ENCODE measurements around the gene LYRM4.
A peak's percentile ranks its signal among the peaks of the same experiment; 100 is the strongest.

The LYRM4 gene

DNA sequence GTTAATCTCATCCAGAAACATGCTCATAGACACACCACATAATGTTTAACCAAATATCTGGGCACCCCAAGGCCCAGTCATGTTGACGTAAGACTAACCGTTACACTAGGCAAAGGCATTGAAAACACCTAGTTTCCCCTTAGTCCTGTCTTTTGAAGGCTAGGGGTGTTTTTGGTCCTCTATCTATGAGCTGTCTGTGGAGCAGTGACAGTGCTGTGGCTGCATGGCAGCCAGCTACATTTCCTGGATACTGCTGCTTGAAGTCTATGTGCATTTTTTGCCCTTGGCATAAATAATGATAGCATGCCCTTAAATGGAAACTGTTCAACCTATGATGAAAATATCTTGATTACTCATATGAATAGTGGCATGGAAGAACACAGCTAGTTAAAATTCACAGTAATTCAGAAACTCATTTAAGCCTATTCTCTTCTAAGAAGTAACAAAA is 19.2 kb upstream of the LYRM4 start:
- DNase-seq = no peak

DNA sequence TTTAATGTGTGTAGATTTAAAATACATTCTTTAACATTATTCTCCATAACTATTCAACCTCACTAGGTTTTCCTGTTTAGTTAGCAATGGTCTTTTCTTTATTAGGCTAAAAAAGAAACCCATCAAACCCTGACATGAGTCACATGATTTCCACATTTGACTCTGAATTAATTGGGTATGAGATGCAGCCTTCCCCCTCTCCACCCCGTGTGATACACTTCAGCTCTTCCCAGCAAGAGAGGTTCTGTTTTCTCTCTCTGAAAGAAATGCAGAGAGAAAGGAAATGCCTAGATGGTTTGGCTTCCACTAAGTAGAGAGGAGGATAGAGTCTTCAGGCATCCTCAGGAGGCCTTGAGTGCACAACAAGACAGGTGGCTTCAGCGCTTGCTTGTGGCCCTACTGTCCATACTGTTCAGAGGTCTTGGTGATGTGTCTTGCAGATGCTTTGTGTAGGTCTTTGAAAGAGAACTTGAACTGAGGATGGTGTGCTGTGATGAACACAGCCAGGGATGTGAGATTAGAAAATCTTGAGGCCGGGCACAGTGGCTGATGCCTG is 17.9 kb upstream of the LYRM4 start:
- DNase-seq = no peak

DNA sequence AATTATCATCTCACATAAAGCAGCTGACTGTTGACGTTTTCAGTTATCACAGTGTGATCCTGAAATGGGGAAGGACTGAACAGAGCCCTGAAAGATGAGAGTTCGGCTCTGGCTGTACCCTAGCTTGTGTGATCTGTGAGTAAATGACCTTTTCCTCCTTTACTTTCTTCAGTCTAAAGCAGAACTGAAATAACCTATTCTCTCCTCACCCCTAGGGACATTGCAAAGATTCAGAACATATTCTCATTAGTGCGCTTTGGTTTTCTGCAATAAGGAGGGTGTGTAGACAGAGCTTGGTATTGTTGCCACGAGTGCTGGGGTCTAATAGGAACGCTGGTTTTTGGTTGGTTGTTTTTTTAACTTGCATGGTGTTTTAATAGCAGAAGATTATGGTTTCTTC is 17.3 kb upstream of the LYRM4 start:
- no peak for DNase-seq

DNA sequence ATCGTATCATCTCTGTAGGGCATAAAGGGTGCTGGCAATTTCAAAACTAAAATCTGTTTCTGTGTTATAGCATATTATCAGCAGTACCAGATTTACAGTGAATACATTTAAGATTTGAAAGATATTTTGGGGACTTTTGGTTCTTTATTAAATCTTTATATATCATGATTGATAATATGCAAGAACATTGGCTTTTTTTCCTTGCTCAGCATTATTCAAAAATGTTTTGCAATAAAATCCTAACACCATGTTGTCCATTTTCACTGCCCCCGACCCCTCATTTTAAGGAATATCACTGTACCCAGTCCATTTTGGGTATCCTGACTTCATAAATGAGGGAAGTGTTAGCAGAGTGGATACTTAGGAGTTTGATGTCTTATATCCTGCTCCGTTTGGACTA is 16.8 kb upstream of the LYRM4 start:
- no peak for DNase-seq

DNA sequence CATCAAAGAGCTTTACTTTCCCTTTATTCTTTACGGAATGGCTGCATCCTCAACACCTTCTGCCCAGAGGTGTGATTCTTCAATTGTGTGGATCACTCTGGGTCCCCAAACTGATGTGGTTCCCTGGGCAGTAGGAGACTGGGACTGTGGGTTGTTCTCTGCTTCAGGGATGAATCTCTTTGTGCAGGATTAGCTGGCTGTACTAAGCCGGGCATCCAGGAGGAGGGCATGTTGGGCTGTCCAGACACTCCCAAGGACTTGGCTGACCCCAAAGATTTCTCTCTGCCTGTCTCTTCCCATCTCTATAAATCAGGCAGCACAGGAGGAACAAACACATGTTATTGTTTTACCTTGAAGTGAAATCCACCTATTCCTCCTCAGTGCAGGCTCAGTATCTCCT is 15.8 kb upstream of the LYRM4 start:
- no peak for DNase-seq

DNA sequence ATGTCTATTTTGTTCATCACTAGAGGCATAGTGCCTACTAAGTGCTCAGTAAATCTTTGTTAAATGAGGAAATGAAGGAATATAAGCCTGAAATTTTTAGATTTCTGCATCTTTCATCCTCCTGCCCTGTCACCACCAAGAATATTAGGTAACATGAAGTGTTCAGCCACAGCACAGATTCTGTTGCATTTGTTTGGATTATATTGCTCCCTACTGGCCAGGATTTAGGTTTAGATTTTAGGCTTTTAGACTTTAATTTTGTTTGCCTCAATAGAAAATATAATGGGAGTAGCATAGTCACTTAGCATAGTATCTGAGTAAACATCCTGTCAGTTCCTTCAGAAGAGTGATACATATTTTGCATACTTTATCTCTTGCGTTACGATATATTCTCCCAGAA is 14.7 kb upstream of the LYRM4 start:
- DNase-seq = no peak

DNA sequence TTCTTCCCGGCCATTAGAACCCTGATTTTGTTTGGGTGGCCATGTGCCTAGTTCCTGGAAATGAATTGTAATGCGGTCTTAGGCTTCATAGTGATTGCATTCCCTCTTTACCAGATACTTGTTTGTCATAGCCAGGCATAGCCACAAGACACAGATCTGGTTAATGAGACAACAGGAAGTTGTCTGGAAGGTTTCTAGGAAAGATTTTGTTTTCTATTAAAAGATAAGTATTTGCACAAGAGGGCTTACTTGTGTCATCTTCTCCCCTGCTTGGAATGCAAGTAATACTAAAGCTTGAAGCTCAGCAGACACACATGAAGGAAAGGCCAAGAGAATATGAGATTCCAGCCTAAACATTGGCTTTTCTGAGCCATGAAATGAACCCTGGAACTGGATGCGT is 13.5 kb upstream of the LYRM4 start:
- DNase-seq = no peak

DNA sequence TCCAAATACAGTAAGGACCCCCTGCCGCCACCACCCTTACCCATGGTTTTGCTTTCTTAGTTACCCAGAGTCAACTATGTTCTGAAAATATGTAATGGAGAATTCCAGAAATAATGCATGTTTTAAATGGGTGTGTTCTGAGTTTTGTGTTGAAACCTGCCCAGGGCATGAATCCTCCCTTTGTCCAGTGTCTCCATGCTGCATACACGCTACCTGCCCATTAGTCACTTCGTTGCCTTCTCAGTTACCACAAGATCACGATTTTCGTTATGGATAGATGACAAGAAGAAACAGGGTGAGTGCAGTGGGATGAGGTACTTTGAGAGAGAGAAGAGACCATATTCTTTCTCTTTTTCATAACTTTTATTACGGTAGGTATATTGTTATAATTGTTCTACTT is 11.2 kb upstream of the LYRM4 start:
- DNase-seq = no peak

DNA sequence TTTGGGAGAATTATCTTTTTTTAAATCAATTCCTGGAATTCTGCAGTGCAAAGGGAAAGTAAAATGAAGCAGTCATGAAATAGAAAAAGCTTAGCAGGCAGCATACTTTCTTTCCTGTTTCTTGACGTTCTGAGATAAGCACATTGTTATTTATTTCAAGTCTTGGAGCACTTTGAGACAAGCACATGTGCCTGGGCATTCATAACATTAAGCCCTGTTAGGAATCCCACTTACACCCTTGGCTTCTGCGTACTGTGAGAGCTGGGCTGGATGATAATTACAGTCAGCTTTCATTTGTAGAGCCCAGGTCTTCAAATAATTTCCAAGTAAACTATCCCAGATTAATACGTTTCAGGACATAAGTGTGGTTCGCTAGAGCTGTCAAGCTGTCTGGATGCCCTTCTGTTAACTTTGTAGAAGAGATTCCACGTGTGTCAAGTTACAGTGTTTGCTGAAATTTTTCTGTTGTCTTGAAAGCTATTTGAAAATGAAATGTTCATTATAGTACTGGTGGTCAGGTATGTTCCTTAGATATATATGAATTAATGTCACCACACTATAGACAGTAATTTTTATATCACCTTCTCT is 9.4 kb upstream of the LYRM4 start:
- no peak for DNase-seq

DNA sequence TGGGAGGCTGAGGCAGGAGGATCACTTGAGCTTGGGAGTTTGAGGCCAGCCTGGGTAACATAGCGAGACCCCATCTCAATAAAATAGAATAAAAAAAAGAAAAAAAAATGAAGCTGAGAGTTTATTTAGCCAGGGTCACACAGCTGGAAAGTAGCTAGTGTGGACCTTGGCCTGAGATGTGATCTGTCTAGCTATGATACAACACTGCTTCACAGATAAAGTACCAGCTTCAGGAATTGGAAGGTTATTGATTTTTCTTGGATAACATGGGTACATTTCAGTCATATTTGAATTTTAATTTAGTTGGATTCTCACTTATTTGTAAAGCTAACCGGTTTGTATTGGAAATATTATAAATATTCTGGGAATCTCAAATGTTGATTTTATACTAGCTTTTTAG is 5.7 kb upstream of the LYRM4 start:
- no peak for DNase-seq

DNA sequence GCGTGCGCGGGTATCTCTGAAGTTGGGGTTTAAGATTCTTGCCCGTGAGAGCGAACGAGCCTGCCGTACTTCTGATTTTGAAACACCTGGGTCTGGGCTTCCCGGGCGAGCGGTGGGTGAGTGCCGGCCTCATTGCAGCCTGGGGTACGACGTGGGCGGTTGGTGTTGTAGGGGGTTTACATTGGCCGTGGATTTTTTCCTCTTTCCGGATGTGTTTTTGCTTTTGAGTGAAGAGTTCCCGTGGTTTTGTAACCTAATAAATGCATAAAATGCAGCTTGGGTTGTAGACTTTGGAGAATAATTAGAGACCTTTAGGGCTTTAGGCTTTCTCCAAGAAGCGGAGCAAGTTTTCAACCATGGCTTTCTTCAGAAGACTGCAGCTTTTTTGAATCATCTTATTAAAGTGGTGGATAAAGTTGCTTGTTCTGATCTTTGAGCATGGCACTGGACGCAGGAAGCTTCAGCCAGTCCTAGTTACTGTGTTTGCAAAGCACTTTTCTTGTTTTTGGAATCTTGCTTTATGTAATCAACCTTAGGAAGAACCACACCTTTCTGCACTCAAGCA is 877 bp upstream of the LYRM4 start:
- no peak for DNase-seq

DNA sequence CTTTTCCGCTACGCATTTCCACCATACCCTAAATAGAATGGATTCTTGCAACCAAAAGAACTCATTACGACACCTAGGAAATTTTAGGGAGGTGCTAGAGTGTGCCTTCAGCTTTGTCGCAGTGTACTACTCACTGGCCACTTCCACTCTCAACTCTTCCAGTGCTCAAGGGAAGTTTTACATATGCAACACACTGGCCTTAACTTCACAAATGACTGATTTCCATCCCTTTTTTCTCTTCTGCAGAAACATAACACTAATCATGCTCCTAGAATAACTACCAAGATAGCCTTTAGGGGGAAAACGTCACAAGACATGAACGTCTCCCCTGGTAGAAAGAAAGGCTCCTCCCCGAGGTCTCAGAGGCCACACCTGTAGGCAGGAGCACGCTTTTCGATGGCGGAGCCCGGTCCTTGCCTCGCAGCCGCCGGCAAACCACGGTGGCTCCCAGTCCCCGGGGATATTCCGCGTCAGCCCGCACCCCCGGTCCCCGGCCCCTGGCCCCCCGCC is 584 bp downstream of the LYRM4 start:
- DNase-seq = no peak

DNA sequence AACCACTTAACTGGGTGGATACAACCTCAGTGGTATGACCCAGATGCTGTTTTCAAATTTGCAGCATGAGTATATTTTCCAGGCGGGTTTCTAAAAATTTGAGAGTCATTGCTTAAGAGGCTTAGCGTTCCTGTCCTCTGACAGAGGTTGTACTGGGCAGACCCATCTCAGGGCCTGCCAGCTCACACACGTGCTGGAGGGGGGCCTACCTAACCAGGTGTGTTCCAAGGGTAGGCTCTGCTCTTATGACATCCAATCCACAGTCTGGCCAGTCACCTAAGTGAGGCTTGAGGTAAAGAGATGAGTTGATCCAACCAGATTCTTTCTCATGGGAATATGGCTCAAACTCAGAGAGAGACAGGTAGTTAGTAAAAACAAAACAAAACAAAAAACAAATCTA is 1.3 kb downstream of the LYRM4 start:
- DNase-seq = no peak

DNA sequence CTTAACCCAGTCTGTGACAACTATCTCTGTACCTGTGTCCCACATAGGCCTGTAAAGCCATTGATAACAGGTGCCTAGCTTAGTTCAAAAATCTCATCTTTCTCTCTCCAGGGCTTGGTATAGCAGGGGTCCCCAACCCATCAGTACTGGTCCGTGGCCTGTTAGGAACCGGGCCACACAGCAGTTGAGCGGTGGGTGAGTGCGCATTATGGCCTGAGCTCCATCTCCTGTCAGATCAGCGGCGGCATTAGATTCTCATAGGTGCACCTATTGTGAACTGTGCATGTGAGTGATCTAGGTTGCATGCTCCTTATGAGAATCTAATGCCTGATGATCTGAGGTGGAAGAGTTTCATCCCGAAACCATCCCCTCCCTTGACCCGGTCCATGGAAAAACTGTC is 3.4 kb downstream of the LYRM4 start:
- no peak for DNase-seq

DNA sequence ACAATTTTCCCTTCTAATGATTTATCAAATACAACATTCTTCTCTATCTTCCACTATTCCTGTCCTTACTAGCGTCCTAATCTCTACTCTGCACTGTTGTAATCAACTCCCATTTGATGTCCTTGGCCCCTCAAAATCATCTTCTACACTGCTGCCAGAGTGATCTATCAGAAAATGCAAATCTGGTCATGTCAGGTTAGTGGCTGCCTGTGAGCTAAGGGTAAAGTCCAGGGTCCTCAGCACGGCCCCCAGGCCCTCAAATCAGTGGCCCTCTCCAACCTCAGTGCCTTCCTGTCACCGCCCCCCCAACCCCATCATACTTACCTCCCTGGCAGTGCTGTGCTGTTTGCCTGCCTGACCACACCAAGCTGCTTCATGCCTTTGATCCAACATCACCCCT is 3.8 kb downstream of the LYRM4 start:
- no peak for DNase-seq

DNA sequence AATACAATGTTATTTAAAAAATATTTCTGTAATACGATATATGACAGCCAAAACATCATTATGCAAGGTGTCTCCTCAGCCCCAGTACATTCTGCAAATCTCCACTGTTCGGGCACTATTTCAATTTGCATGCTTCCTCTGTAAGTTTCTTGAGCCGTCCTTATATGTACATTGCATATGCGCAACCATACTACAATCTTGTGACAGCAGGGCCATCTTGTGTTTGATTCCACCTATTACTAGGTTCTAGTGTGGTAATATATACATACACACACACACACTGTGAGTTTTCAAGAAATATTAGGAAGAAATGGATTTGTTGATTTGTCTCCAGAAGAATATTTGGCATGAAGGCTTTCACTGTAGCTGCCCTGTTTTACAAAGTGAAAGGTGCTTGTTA is 9.8 kb downstream of the LYRM4 start:
- DNase-seq = peak; percentile 33

DNA sequence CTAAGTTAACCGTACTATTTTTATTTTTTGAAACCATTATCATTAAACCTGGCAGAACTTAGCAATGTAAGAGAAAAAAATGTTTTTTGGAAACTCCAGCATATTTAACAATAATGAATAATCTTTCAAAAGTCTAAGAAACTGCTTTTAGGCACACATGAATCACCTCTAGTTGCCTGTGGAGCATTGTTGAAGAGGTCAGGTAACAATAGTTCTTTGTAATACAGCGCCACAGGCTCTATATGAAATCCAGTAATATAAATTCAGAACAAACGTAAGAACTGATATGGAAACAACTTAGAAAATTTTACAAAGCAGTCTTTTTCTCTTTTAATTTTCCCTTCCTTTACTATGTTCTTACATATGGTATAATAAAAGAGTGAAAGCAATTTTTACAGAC is 10.3 kb downstream of the LYRM4 start:
- DNase-seq = no peak

DNA sequence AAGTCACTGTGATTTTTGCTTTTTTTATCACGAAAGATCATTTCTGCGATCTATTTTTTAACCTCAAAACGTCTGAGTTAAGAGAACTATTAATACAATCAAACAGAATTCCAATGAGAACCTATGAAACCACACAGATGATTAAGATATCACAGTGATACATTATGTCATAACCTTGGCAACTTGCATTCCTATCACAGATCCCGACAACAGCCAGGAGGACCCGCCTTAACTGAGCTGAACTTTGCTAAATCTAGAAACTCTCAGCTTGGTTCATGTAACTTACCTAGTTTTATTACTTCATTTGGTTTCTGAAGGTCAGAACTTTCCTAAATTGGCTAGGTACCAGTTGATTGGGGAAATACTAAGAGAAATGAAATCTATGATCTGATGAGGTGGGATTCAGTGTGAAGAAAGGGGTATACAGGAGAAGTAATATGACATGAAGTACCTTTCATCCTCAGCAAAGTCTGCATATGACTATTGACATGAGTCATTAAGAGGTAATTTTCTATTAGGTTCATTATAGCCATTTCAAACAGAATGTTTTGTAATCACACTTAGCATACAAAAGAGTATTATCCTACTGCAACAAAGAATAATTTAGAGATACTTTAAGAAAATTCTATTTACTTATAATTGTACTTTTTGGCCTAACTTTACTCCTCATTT is 11.2 kb downstream of the LYRM4 start:
- no peak for DNase-seq

DNA sequence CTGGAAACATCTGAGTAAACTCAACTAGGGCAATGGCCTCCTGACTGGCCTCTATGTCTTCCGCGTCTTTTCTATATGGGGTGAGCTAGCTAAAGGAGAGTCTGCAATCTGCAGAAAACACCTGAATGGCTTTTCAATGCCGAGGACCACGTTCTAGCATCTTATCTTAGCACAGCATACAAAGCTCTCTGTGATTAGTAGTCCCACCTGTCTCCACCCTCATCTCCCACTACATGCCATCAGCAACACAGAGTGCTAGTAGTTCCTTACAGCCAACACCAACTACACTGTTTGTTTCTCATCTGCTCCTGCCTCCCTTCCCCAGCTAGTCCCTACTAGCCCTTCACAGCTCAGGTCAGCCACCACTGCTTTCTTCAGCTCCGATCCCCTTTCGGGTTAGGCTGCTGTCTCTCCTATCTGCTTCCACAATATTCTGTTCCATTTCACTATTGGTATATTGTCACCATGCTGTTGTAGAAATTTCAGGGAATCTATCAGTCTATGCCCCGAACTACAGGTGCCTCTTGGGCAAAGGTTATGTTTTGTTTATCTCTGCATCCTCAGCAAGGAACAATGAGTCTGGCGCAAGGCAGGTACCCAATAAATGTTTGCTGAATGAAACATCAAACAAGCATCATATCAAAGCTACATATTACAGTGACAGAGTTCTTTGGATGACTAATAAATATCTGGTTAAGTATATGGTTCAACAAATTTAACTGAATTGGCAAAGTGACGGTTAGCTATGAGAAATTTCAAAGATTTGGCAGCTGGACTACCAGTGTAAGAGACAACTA is 12.2 kb downstream of the LYRM4 start:
- DNase-seq = no peak

DNA sequence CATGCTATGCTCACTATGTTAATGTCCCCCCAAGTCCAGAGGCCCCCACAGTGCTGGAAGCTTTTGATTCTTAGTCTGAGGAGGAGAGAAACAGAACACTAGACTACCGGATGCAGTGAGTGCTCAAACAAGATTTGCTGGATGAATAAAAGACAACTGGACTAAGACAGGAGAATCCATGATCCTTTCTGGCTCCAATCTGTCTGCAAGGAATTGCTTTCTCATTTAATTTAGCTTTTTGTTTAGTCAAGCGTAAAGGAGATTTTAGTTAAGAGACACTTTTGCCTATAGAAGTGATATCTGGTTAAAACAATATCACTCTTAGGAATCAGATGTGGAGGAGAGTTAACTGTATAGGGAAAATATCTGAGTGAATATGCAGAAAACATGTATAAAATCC is 13.5 kb downstream of the LYRM4 start:
- DNase-seq = no peak

DNA sequence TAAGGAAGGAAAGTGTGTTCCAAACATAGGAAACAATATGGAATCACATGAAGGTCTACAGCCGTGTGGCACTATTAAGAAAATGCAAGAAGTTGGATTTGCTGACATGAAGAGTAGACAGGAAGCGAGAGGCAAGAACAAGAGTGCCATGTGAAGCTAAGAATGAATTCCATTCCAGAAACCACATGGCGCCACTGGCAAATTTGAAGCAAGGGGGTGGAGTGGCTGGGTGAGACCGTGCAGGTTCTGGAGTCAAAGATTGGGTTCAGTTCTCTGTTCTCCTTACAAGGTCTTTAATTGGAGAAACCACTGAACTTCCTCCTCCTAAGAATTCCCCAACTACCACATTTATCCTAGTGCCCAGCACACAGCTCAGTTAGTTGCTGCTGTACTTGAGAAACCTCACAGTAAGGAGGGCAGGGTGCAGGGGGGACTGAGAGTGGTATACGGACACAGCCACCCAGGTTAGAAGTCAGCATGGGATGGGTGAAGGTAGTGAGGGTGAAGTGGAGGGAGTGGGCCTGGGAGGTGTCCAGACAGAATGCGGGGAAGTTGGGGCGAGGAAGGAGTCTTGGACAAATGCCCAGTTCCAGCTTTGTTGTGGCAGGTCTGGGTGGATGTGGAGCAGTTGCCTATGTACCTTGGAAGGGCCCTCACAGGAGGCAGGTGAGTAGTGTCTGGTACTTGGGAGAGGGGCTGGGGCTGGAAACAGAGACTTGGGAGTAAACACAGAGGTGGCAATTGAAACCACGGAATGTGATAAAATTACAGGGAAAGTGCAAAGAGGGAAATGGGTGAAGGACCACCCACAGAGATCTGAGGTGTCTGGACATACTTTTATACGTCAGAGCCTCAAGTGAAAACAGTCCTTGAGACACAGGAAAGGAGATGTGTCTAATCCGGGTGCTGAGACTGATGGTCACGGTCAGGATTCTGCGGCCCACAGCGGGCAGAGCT is 14.3 kb downstream of the LYRM4 start:
- no peak for DNase-seq

DNA sequence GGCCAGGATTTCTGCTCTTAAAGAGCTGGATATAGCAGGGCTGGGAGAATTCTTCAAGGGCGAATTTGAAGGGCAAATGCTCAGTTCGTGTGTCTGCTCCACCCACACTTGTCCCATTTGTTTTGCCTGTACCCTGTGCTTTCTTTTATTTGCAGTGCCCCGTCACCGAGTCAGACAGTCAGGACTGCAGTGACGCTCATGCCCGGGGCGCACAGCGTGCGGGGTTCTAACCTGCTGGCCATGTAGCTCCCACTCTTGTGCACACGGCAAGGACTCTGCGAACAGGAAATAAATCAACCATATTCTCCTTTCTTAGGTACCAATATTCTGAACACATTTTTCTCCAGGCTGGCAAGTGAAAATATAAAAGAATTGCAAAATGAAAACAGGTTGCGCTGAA is 17.7 kb downstream of the LYRM4 start:
- DNase-seq = no peak
